Aorta (tissue), 5 donors: ENCODE data around the gene ZNF451. TPM values are rescaled to one million over a fixed set of nuclear protein-coding genes. Genes with fewer than 3 reads are reported as not detected.

Experiments
- ATAC-seq: fragments of 200-7000 bp; cut with Tn5 transposase; one replicate; pipeline ENCODE4 v1.9.1; 2022; ENCODE audit warnings: moderate library complexity; ENCODE audit not compliant: low FRiP score
- DNase-seq, 2 donors: peaks; one replicate each; pipeline ENCODE4 v3.0.0-alpha.2; 2020
- H3K27ac ChIP-seq, 2 donors: one replicate each; pipeline ENCODE4 v1.5.1; 2013; ENCODE audit warnings: low read length in 2 of 2, mild to moderate bottlenecking in 2 of 2, moderate library complexity in 2 of 2, control low read depth in 1 of 2, inconsistent platforms in 1 of 2, low read depth in 1 of 2
- H3K27me3 ChIP-seq, 2 donors: one replicate each; pipeline ENCODE4 v1.6.1; 2013; ENCODE audit warnings: control low read depth in 1 of 2, low read length in 1 of 2, mild to moderate bottlenecking in 1 of 2, moderate library complexity in 1 of 2; ENCODE audit not compliant: insufficient read depth in 2 of 2, control insufficient read depth in 1 of 2
- H3K36me3 ChIP-seq, 2 donors: one replicate each; pipeline ENCODE4 v1.6.1; 2013; ENCODE audit warnings: control low read depth in 1 of 2, low read length in 1 of 2, mild to moderate bottlenecking in 1 of 2; ENCODE audit not compliant: insufficient read depth in 2 of 2, control insufficient read depth in 1 of 2
- H3K4me1 ChIP-seq, 2 donors: one replicate each; pipeline ENCODE4 v1.6.1; 2013; ENCODE audit warnings: low read length in 2 of 2, control low read depth in 1 of 2, mild to moderate bottlenecking in 1 of 2, moderate library complexity in 1 of 2; ENCODE audit not compliant: insufficient read depth in 2 of 2, control insufficient read depth in 1 of 2
- H3K4me3 ChIP-seq, 2 donors: one replicate each; pipeline ENCODE4 v1.5.1; 2013; ENCODE audit warnings: low read length in 2 of 2, control low read depth in 1 of 2, mild to moderate bottlenecking in 1 of 2
- H3K9me3 ChIP-seq: one replicate; pipeline ENCODE4 v1.6.1; 2013; ENCODE audit warnings: mild to moderate bottlenecking, low read length; ENCODE audit not compliant: control insufficient read depth
- WGBS, 2 donors: extraction: QIAGEN DNeasy Blood & Tissue Kit; methylation state at CpG; one replicate each; pipeline ENCODE4 v1.1.7; 2013; 5-methylcytosine and 5-hydroxymethylcytosine counted together
- intact Hi-C, 2 donors: fragments of 100-400 bp; cut with DNase I; formaldehyde crosslinking; loops; one replicate each; pipeline versions ENCODE4 v1.14.2 to v1.15.0; 2022
- polyA plus RNA-seq, 2 donors: library from polyadenylated mRNA; stranded (reverse); fragments of 200-250 nt; gene quantifications; one replicate each; pipeline ENCODE4 v1.2.3, GENCODE V29; 2013
- total RNA-seq, 2 donors: library from RNA; stranded (reverse); fragmentation: NEBNext Ultra II Directional; extraction: Animal tissue kit (Norgen Biotek cat#: 25700); gene quantifications; one replicate each; pipeline ENCODE4 v1.2.1, GENCODE V29; 2021
- donor health status: healthy with polysubstance abuse.
- donor health status: Bipolar disorder and iron deficiency.
- donor health status: DM: no; HTN: no; CAD: no.
- donor health status: DM: no; HTN: no; CAD: no.
- donor health status: DM: yes; HTN: yes; CAD: no.

ZNF451 gene
- total and polyA plus RNA-seq, 4 donors: 6.3 to 66.2 (median 38.9) TPM

DNA sequence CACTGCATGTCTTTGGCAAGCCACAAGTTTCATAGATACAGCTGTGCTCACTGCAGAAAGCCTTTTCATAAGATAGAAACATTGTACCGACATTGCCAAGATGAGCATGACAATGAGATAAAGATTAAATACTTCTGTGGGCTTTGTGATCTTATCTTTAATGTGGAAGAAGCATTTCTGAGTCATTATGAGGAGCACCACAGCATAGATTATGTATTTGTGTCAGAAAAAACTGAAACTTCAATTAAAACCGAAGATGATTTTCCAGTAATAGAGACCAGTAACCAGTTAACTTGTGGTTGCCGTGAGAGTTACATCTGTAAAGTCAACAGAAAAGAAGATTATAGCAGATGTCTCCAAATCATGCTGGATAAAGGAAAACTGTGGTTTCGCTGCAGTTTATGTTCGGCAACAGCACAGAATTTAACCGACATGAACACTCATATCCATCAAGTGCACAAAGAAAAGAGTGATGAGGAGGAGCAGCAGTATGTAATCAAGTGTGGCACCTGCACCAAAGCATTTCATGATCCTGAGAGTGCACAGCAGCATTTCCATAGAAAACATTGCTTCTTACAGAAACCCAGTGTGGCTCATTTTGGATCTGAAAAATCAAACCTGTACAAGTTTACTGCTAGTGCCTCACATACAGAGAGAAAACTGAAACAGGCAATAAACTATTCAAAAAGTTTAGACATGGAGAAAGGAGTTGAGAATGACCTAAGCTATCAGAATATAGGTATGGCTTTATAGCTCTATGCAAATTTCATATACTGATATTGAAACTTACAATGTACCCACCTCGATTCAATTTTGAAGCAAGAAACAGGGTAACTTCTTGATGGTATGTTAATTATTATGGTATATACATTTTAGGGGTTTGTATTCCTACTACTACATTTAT, 58.2 kb downstream of the ZNF451 start:
- Histone ChIP-seq H3K4me3 (no peak overlapping the region), H3K36me3 (peaks cover 2 to 3% of the 10 kb centered on the region in 2 donors), H3K4me1 (no peaks in the 10 kb centered on the region), H3K9me3 (no peaks in the 10 kb centered on the region), H3K27ac (no peak overlapping the region), H3K27me3 (no peaks in the 10 kb centered on the region)
- DNase-seq: no peak
- no peak for ATAC-seq
- intact Hi-C loops: no loop called here
- WGBS, 2 donors: 84 to 85% methylated on average over 7 of the region's 7 CpGs

GRCh38 chr6:57158658-57159057, 68.7 kb downstream of the ZNF451 start:
- Histone ChIP-seq H3K27me3 (no peaks in the 10 kb centered on the region), H3K27ac (no peak overlapping the region), H3K4me3 (no peak overlapping the region), H3K9me3 (no peaks in the 10 kb centered on the region), H3K4me1 (no peaks in the 10 kb centered on the region), H3K36me3 (peaks cover 0 to 1% of the 10 kb centered on the region in 2 donors)
- ATAC-seq (no peak), DNase-seq (no peak)
- intact Hi-C loops: no loop called here

GRCh38 chr6:57159127-57159526, 69.1 kb downstream of the ZNF451 start:
- no peak overlapping the region for H3K27ac ChIP-seq
- H3K4me1 ChIP-seq: no peaks in the 10 kb centered on the region
- no peaks in the 10 kb centered on the region for H3K27me3 ChIP-seq
- intact Hi-C loops: no loop called here
- 88 to 90% methylated on average over 2 of the region's 2 CpGs for WGBS, 2 donors
- no peaks in the 10 kb centered on the region for H3K9me3 ChIP-seq
- DNase-seq (no peak), ATAC-seq (no peak)
- H3K4me3 ChIP-seq: no peak overlapping the region
- no peaks in the 10 kb centered on the region for H3K36me3 ChIP-seq

DNA sequence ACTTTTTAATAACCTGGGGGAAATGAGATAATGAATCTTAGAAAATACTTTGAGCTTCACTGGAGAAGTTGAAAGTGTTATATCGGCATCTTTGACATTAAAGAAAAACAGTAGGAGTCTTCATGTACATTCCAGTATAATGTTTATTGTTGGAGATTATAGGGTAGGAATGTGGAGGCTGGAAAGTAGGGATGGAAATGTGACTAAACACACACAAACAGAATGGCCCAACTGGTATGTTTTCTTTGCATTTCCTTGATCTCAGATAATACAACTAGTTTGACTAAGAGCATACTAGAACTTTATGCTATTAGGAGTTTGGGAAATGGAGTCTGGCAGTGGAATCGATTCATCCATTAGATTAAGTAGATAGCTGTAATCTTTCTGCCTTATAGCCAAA, 72.0 kb downstream of the ZNF451 start:
- ATAC-seq (no peak), DNase-seq (no peak)
- Histone ChIP-seq H3K9me3 (no peaks in the 10 kb centered on the region), H3K36me3 (no peaks in the 10 kb centered on the region), H3K27ac (no peak overlapping the region), H3K4me3 (no peak overlapping the region), H3K27me3 (no peaks in the 10 kb centered on the region), H3K4me1 (no peaks in the 10 kb centered on the region)
- WGBS, 2 donors: 85 to 87% methylated on average over 2 of the region's 2 CpGs
- intact Hi-C loops: no loop called here

GRCh38 chr6:57162516-57162915, 72.5 kb downstream of the ZNF451 start:
- DNase-seq (no peak), ATAC-seq (no peak)
- intact Hi-C loops: no loop called here
- H3K9me3 ChIP-seq: no peaks in the 10 kb centered on the region
- WGBS, 2 donors: 81 to 87% methylated on average over 3 of the region's 3 CpGs
- no peaks in the 10 kb centered on the region for H3K27me3 ChIP-seq
- no peaks in the 10 kb centered on the region for H3K4me1 ChIP-seq
- H3K36me3 ChIP-seq: no peaks in the 10 kb centered on the region
- no peak overlapping the region for H3K27ac ChIP-seq
- no peak overlapping the region for H3K4me3 ChIP-seq

GRCh38 chr6:57163956-57164355, 74.0 kb downstream of the ZNF451 start:
- Histone ChIP-seq H3K4me3 (no peak overlapping the region), H3K36me3 (no peaks in the 10 kb centered on the region), H3K4me1 (no peaks in the 10 kb centered on the region), H3K9me3 (no peaks in the 10 kb centered on the region), H3K27me3 (no peaks in the 10 kb centered on the region), H3K27ac (no peak overlapping the region)
- 92 to 94% methylated on average over 2 of the region's 2 CpGs for WGBS, 2 donors
- intact Hi-C loops: no loop called here
- ATAC-seq (no peak), DNase-seq (no peak)

DNA sequence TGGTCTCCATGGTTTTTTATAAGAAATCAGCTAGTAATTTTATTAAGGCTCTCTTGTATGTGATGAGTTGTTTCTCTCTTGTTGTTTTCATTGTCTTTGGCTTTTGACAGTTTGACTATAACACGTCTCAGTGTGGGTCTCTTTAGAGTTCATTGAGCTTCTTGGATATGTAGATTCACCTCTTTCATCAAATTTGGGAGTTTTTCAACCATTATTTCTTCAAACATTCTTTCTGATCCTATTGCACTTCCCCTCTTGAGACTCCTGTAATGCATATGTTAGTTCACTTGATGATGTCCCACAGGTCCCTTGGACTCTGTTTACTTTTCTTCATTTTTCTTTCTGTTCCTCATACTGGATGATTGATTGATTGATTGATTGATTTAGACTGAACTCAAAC, 75.1 kb downstream of the ZNF451 start:
- no peaks in the 10 kb centered on the region for H3K4me1 ChIP-seq
- H3K4me3 ChIP-seq: no peak overlapping the region
- H3K27ac ChIP-seq: no peak overlapping the region
- no peaks in the 10 kb centered on the region for H3K36me3 ChIP-seq
- intact Hi-C loops: no loop called here
- no peaks in the 10 kb centered on the region for H3K9me3 ChIP-seq
- no peaks in the 10 kb centered on the region for H3K27me3 ChIP-seq
- 95 to 100% methylated on average over 1 of the region's 1 CpG for WGBS, 2 donors
- ATAC-seq (no peak), DNase-seq (no peak)

DNA sequence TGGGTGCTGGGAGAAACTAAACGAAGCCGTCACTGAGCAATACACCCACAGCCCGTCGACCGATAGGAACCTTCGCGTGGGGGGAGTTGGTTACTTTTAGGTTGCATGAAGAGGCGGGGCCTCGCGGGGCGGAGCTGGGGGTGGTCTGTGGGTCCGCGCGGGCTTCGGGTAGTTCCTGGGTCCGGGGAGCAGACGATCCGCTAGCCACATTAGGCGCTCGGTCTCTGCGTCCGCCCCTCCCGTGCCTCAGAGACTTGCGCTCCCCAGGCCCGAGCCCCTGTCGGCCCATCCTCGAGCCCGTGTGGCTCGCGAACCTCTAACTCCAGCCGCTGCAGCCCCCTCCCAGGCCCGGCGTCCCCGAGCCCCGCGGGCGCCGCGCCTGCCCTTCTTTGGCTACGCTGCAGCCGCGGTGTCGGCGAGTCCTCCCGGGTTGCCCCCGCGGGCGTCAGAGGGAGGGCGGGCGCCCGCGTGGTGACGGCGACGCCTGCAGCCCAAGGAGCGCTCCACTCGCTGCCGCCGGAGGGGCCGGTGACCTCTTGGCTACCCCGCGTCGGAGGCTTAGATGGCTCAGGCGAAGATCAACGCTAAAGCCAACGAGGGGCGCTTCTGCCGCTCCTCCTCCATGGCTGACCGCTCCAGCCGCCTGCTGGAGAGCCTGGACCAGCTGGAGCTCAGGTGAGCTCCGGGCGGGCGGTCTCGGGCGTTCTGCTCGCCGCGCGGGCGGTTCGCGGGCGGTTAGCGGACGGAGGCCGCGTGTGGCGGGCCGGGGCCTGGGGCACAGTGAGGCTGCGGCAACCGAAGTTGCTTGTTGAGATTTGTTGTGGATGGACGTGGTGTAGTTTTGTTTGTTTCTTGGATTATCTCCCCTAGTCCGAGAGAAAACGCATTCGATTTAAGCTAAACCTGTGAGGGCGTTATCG, 82.4 kb downstream of the ZNF451 start, which contains the start of gene BAG2:
TSS of gene BAG2 (plus strand) at position 191 of the 920 bp plus-strand sequence. CDS start at position 563, 372 bp downstream.
- Histone ChIP-seq H3K4me3 (peak within 1 kb of the TSS; percentile 83 to 98), H3K27ac (peak within 1 kb of the TSS; percentile 64 to 88), H3K36me3 (no peaks in the 10 kb centered on the region), H3K27me3 (no peaks in the 10 kb centered on the region), H3K4me1 (peaks cover 0 to 4% of the 10 kb centered on the region in 2 donors), H3K9me3 (no peaks in the 10 kb centered on the region)
- 1% methylated on average over 70 to 97 of the region's 97 CpGs for WGBS, 2 donors
- peak; percentile 94 to 97 for DNase-seq
- intact Hi-C loops: loop anchor here (2.0 to 10.0 kb wide), 4 partner anchors 50 to 144 kb away; partner anchors contain the start of genes PRIM2 (in 2 of the 2) and RAB23 (in 1 of the 2)
- ATAC-seq: peak; percentile 94
